GM18870 (cell line): ENCODE data around the gene ITPR2.
"Not testable (repeated sequence)": the region's sequence is repeated elsewhere in the genome, so short reads cannot be mapped to it uniquely, and the experiment has no call there.

ENCODE experiments used
- ATAC-seq: cut with Tn5 transposase; IDR thresholded peaks from one replicate; pipeline ENCODE4 v1.9.1; 2021; ENCODE audit warnings: moderate library complexity; ENCODE audit not compliant: unreplicated experiment

The ITPR2 gene

GRCh38 chr12:26488351-26488750 lies 344.6 kb downstream of the ITPR2 start:
- no peak for ATAC-seq

DNA sequence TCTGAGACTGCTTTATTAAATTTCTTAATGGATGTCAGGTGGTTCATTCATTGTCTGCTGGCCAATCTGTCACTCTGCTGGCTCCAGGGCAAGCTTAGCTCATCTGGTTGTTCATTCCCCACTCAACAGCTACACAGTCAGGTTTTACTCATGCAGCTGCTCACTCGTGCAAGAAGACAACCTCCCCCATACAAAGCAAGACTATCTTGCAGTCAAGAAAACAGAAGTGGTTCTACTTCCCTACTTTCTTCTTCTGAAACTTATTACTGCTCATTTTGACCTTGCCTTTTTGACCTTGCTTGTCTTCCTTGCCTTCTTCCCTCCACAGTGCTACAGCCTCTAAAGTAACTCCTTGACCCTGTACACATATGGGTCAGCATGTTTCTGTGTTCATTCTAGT lies 359.7 kb downstream of the ITPR2 start:
- peak; percentile 82 for ATAC-seq

DNA sequence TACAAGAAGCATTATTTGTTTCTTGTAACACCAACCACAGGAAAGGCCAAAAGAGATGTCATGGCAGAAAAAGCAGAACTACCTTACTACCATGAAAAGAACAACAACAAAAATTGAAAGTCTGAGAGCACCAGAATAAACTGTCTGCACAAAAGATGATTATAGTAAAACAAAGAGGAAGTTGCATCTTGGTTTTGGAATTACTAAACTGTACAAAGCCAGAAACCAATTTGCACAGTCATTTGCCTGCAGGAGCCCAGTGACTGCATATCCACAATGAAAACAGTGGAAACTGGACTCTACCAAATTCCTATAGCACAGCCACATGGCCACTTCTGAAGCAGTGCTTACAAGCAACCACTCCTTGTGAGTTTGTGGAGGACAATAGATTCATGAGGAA lies 361.4 kb downstream of the ITPR2 start:
- ATAC-seq: peak; percentile 84

GRCh38 chr12:26469421-26470180 lies 363.4 kb downstream of the ITPR2 start:
- ATAC-seq: no peak

GRCh38 chr12:26467351-26467750 lies 365.6 kb downstream of the ITPR2 start:
- no peak for ATAC-seq

GRCh38 chr12:26466726-26467125 lies 366.3 kb downstream of the ITPR2 start:
- no peak for ATAC-seq

- no peak for ATAC-seq
Observed at GRCh38 chr12:26465419-26466097, 367.4 kb downstream of the ITPR2 start.

GRCh38 chr12:26461776-26462175 lies 371.2 kb downstream of the ITPR2 start:
- peak; percentile 65 for ATAC-seq

GRCh38 chr12:26460361-26460760 lies 372.6 kb downstream of the ITPR2 start:
- no peak for ATAC-seq

- ATAC-seq: no peak
Observed at GRCh38 chr12:26455936-26456574, 376.9 kb downstream of the ITPR2 start.

GRCh38 chr12:26453246-26453645 lies 379.7 kb downstream of the ITPR2 start:
- ATAC-seq: no peak

- ATAC-seq: no peak
Observed at GRCh38 chr12:26452511-26452910, 380.5 kb downstream of the ITPR2 start.

GRCh38 chr12:26451763-26452162 lies 381.2 kb downstream of the ITPR2 start:
- ATAC-seq: no peak

DNA sequence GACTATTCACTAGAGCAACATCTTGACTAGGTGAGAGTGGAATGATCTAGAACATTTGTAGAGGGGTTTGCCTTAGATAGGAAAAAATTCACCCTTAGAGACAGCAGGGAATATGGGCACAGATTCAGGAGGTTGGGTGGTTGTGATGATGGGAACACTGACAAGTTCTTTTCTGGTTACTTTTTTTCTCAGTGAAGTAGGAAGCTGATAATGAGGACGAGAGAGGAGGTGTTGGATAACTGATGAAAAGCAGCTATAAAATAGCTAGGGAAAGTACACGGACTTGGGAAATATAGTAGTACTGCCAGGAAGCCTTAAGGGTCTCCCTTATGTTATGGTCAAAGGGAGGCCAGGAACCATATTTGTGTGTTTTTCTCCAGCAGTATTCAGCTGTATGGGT lies 387.1 kb downstream of the ITPR2 start:
- no peak for ATAC-seq

DNA sequence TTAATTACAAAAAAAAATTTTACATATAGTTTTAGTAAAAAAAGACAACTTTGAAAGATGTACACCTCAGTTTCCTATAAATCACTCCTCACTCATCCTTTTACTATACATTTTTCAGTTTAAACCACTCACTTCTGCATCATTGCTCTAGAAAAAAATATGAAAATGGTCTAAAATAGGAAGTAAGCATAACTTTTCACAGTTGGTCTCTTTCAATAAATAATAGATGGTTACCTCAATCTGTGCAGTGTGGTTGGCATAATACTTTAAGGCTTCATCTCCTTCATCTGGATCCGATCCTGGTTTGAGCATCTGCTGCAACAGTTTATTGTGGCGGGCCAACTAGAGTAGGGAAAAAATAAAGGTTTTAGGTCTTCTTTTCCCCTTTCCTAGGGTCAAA lies 389.7 kb downstream of the ITPR2 start:
- ATAC-seq: no peak

DNA sequence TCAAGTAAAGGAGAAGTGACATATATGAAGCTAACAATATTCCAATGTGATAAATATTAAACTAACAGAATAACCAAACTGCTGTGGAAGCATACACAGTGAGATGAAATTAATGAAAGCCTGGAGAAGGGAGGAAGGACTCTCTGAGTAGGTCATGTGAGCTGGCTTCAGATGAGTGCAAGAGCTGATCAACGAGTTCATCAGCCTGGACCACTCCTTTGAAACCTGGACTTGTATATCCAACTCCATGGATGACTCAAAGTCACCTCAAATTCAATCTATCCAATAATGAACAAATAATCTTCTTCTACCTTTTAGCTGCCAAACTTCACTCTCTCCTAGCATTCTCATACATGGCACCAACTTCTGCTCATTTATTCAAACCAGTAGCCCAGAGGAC lies 391.6 kb downstream of the ITPR2 start:
- no peak for ATAC-seq

- ATAC-seq: no peak
Observed at GRCh38 chr12:26435069-26435404, 398.0 kb downstream of the ITPR2 start.

DNA sequence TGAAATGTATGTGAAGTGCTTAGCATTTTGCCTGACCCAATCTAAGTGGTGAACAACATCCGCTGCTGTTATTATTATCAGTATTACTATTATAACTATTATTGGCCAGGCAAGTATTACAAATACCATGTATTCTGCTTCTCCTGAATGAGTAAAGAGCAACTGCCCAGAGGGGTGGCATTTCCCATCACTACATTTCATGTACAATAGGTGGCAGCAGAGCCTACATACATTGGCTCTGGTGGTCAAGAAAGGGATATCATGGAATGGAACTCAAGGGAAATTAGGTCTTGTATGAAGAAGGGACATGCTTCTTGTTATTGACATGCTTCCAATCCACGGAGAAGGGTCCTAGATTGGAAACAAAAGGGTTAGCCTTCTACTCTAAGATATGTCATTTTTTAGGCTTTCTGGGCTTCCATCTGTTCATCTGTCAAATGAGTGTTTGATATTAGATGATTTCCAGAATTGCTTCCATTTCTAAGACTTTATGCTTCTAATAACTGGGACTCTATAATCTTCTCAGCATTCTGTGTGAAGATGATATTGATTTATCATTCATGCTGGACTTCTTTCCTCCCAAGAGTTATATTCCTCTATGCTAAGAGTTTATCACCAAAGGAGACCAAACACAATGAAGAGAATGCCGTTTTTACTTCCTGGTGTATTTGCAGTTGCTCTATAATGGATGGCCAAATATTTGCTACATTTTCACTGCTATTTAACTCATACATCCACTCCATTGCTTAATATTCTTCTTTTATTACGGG lies 398.5 kb downstream of the ITPR2 start:
- ATAC-seq: no peak

- not testable (repeated sequence) for ATAC-seq
Observed at GRCh38 chr12:26433701-26434100, 399.3 kb downstream of the ITPR2 start.

DNA sequence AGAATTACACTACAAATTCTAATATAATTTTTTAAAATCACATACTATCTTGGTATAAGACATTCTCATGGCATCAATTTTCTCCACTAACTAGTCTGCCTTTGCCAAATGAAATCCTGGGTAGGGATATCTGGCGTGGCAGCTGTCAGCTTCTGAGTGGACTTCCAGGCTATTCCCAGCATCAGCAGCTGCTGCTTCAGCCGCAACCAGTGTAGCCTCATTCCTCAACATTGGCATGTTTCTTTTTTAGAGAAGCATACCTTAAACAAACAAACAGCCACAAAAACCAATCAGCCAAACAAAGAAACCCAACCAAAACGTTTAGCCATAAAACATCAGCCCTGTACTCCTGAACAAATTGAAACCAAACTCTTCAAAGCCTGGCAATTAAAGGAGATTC lies 401.8 kb downstream of the ITPR2 start:
- ATAC-seq: no peak

DNA sequence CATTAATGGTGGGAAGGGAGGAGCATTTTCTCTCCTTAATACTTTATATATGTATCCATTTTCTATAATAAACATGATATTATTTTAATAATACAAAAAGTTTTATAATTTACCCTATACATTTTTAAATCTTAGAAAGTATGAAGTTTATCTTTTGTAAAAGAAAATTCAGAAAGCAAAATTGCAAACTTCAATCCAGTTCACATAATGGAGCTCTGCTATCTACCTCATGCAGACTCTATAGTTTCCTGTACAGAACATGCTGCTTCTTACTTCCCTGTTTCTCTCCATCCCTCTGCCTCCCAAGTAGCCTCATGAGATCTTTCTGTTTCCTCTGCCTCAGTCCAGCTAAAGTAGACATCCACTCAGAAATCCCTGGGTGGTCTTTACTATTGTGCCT lies 402.4 kb downstream of the ITPR2 start:
- not testable (repeated sequence) for ATAC-seq
